ENCODE measurements around the gene LOC101059915.

Gene LOC101059915

GRCh38 chrX:71665747-71666146, 1.6 kb upstream of the LOC101059915 start:
- Histone ChIP-seq H3K27me3 (no peaks in the 10 kb centered on the region), H3K9me3 (no peaks in the 10 kb centered on the region), H3K27ac (no peak overlapping the region), H3K4me1 (no peaks in the 10 kb centered on the region), H3K36me3 (no peaks in the 10 kb centered on the region), H3K4me3 (no peak overlapping the region)
- 64 to 75% methylated on average over 9 to 10 of the region's 10 CpGs for WGBS, 2 donors
- ATAC-seq (no peak), DNase-seq (no peak)
- intact Hi-C loops (cut with DNase I): no loop called here
- TF ChIP-seq CTCF (IDR thresholded peaks at IDR 0.05): no peak

GRCh38 chrX:71666240-71667223, 814 bp upstream of the LOC101059915 start:
- no peak overlapping the region for H3K4me3 ChIP-seq
- no peak for DNase-seq
- no peak for TF ChIP-seq CTCF (IDR thresholded peaks at IDR 0.05)
- H3K9me3 ChIP-seq: no peaks in the 10 kb centered on the region
- intact Hi-C loops (cut with DNase I): no loop called here
- H3K27me3 ChIP-seq: no peaks in the 10 kb centered on the region
- WGBS, 2 donors: 97% methylated on average over 46 to 47 of the region's 48 CpGs
- H3K36me3 ChIP-seq: no peaks in the 10 kb centered on the region
- no peaks in the 10 kb centered on the region for H3K4me1 ChIP-seq
- no peak for ATAC-seq
- no peak overlapping the region for H3K27ac ChIP-seq

GRCh38 chrX:71668248-71668595, 876 bp downstream of the LOC101059915 start:
- 95 to 99% methylated on average over 11 to 16 of the region's 16 CpGs for WGBS, 2 donors
- ATAC-seq (no peak), DNase-seq (no peak)
- no peak overlapping the region for H3K4me3 ChIP-seq
- TF ChIP-seq CTCF (IDR thresholded peaks at IDR 0.05): no peak
- no peak overlapping the region for H3K27ac ChIP-seq
- intact Hi-C loops (cut with DNase I): no loop called here
- no peaks in the 10 kb centered on the region for H3K27me3 ChIP-seq
- no peaks in the 10 kb centered on the region for H3K9me3 ChIP-seq
- H3K4me1 ChIP-seq: no peaks in the 10 kb centered on the region
- H3K36me3 ChIP-seq: no peaks in the 10 kb centered on the region

- H3K27ac ChIP-seq: no peak overlapping the region
- H3K27me3 ChIP-seq: no peaks in the 10 kb centered on the region
- H3K4me3 ChIP-seq: no peak overlapping the region
- no peak for DNase-seq
- no peaks in the 10 kb centered on the region for H3K36me3 ChIP-seq
- 48 to 59% methylated on average over 13 of the region's 13 CpGs for WGBS, 2 donors
- ATAC-seq: no peak
- no peaks in the 10 kb centered on the region for H3K4me1 ChIP-seq
- TF ChIP-seq CTCF (IDR thresholded peaks at IDR 0.05): no peak
- no peaks in the 10 kb centered on the region for H3K9me3 ChIP-seq
- intact Hi-C loops (cut with DNase I): no loop called here
Measured at GRCh38 chrX:71669492-71669891, 2.1 kb downstream of the LOC101059915 start.

Measured in heart right ventricle (tissue), 16 donors.